NCI-H2107 treated with DMSO at 0.1 percent for 48 hours (cell line): ENCODE data around the gene PLPP4.

Experiments used
- DNase-seq: peaks from one replicate; lab custom pipeline; 2025; ENCODE audit not compliant: unreplicated experiment; lab: John Stamatoyannopoulos, UW

Gene PLPP4

GRCh38 chr10:120607016-120607709, 150.1 kb downstream of the PLPP4 start:
- no peak for DNase-seq

- no peak for DNase-seq
These were observed 151.0 kb downstream of the PLPP4 start for GRCh38 chr10:120607710-120608703.

- no peak for DNase-seq
These were observed 152.0 kb downstream of the PLPP4 start for GRCh38 chr10:120609006-120609405.

- no peak for DNase-seq
These were observed 153.8 kb downstream of the PLPP4 start for GRCh38 chr10:120610791-120611190.

GRCh38 chr10:120612756-120613155, 155.7 kb downstream of the PLPP4 start:
- no peak for DNase-seq

- DNase-seq = no peak
These were observed 156.2 kb downstream of the PLPP4 start for GRCh38 chr10:120613180-120613579.

- DNase-seq = no peak
These were observed 157.7 kb downstream of the PLPP4 start for GRCh38 chr10:120614680-120615079.

GRCh38 chr10:120616311-120616911, 159.4 kb downstream of the PLPP4 start:
- DNase-seq = no peak

- DNase-seq = no peak
These were observed 171.2 kb downstream of the PLPP4 start for GRCh38 chr10:120628197-120628596.

- no peak for DNase-seq
These were observed 173.2 kb downstream of the PLPP4 start for GRCh38 chr10:120630266-120630665.

- no peak for DNase-seq
These were observed 175.0 kb downstream of the PLPP4 start for GRCh38 chr10:120632047-120632446.

GRCh38 chr10:120632942-120633341, 175.9 kb downstream of the PLPP4 start:
- no peak for DNase-seq

GRCh38 chr10:120634659-120635058, 177.6 kb downstream of the PLPP4 start:
- DNase-seq = no peak
